Measurements from ENCODE around the gene STK26.
"Not testable (repeated sequence)": the region's sequence is repeated elsewhere in the genome, so short reads cannot be mapped to it uniquely, and the experiment has no call there.

The STK26 gene

GRCh38 chrX:132022967-132023895, at the start of gene STK26:
Gene STK26 (plus strand): TSS chrX:132023302. CDS start chrX:132023618, 316 bp downstream.
- DNase-seq = peak; percentile 70

GRCh38 chrX:131975851-131976250, 47.3 kb upstream of the STK26 start:
- DNase-seq = no peak

- DNase-seq = no peak
Observed at GRCh38 chrX:131977619-131978018, 45.5 kb upstream of the STK26 start.

GRCh38 chrX:131979116-131979515, 44.0 kb upstream of the STK26 start:
- DNase-seq = no peak

- DNase-seq = no peak
Observed at GRCh38 chrX:131985526-131986049, 37.5 kb upstream of the STK26 start.

GRCh38 chrX:131987252-131987651, 35.9 kb upstream of the STK26 start:
- DNase-seq = no peak

- no peak for DNase-seq
Observed at GRCh38 chrX:131988236-131988635, 34.9 kb upstream of the STK26 start.

- no peak for DNase-seq
Observed at GRCh38 chrX:132001127-132001526, 22.0 kb upstream of the STK26 start.

- DNase-seq = no peak
Observed at GRCh38 chrX:132004728-132005127, 18.4 kb upstream of the STK26 start.

- DNase-seq = no peak
Observed at GRCh38 chrX:132009350-132009749, 13.8 kb upstream of the STK26 start.

GRCh38 chrX:132010213-132010612, 12.9 kb upstream of the STK26 start:
- not testable (repeated sequence) for DNase-seq

GRCh38 chrX:132015875-132016274, 7.2 kb upstream of the STK26 start:
- DNase-seq = no peak

- no peak for DNase-seq
Observed at GRCh38 chrX:132016628-132017430, 6.3 kb upstream of the STK26 start.

GRCh38 chrX:132017431-132018185, 5.5 kb upstream of the STK26 start:
- DNase-seq = no peak

GRCh38 chrX:132022198-132022966, 720 bp upstream of the STK26 start:
- no peak for DNase-seq

GRCh38 chrX:132023896-132024386, 839 bp downstream of the STK26 start:
- DNase-seq = peak; percentile 27

GRCh38 chrX:132025041-132025440, 1.9 kb downstream of the STK26 start:
- no peak for DNase-seq

GRCh38 chrX:132030264-132030663, 7.2 kb downstream of the STK26 start:
- no peak for DNase-seq

GRCh38 chrX:132031867-132032266, 8.8 kb downstream of the STK26 start:
- no peak for DNase-seq

- no peak for DNase-seq
Observed at GRCh38 chrX:132033166-132033565, 10.1 kb downstream of the STK26 start.

GRCh38 chrX:132034648-132035047, 11.5 kb downstream of the STK26 start:
- DNase-seq = no peak

- DNase-seq = no peak
Observed at GRCh38 chrX:132037479-132037993, 14.4 kb downstream of the STK26 start.
